NCI-H2029 treated with DMSO at 0.1 percent for 48 hours (cell line): ENCODE data around the gene ZCCHC14.
A peak's percentile ranks its signal among the peaks of the same experiment; 100 is the strongest.
"Not testable (repeated sequence)": the region's sequence is repeated elsewhere in the genome, so short reads cannot be mapped to it uniquely, and the experiment has no call there.

Source experiments
- DNase-seq: peaks from one replicate; lab custom pipeline; 2025; lab: John Stamatoyannopoulos, UW

The ZCCHC14 gene

DNA sequence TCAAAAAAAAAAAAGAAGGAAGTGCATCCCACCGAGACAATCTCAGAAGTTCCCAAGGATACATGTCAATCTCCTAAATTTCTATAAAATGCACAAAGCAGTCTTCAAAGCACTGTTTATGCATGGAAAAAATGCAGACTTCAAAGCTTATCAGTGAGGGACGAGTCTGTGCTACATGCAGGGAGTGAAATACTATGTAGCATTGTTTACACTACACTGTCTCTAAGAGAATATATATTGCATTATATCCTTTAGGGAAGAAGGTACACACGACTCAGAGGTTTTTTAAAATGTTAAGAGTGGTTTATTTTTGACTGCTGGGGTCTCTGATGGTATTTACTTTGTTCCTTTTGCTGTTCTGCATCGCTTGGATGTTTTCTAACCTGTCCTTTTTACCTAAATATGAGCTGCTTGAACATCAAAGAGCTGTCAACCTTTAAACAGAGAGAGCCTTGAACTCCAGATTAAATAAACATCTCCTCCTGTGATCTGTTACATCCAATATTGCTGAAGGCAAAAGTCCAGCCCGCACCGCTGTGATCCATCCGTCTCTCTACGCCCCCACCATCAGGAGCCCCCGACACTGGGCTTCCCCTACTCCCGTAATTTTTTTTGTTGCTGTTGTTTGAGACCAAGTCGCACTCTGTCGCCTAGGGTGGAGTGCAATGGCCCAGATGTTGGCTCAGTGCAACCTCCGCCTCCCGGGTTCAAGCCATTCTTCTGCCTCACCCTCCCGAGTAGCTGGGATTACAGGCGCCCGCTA lies 110.6 kb downstream of the ZCCHC14 start:
- DNase-seq, result no peak

DNA sequence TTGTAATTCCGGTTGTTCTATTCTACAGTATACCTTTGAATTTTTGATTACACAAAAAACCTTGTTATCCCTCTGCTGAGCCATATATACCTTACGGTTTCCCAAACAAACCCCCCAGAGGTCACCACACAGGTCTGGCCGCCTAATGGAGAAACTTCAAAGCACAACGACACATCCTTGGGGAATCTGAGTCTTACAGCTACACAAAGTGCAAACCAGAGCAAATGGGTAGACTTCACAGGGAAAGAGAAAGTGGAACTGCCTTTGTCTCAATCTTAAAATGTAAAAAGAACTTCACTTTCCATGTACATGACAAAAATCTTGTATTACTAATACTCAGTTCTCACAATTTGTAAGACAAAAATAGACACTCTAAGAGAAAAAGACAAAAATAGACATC lies 111.9 kb downstream of the ZCCHC14 start:
- DNase-seq, result no peak

DNA sequence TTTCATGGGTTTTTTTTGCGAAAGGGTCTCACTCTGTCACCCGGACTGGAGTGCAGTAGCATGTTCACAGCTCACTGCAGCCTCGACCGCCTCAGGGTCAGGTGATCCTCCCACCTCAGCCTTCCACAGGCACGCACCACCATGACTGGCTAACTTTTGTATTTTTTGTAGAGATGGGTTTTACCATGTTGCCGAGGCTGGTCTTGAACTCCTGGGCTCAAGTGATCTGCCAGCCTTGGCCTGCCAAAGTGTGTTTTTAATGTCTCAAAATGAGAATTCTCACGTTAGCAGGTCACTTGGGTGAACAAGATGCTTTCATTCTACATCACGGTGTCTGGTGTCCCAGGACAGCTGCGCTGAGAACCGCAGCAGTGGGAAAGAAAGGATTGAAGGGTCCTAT lies 112.4 kb downstream of the ZCCHC14 start:
- DNase-seq, result no peak

DNA sequence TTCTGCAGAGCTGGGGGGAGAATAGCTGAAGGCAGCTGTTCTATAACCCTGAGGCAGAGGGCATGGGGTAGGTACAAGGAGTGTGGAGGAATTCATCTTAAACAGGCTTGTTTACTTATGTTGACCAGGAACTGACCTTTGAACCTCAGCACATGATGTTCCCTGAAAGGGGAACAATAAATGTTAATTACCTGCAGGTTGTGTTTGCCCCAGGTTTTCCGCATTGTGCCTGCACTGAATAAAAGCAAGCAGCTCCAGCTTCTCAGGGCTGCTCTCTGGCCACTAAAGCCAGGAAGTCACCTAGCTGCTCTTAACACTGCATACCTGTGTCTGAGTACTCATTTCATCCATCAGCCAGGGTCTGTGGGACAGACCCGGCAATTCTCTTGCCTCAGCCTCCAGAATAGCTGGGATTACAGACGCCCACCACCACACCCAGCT lies 113.5 kb downstream of the ZCCHC14 start:
- DNase-seq, result not testable (repeated sequence)

DNA sequence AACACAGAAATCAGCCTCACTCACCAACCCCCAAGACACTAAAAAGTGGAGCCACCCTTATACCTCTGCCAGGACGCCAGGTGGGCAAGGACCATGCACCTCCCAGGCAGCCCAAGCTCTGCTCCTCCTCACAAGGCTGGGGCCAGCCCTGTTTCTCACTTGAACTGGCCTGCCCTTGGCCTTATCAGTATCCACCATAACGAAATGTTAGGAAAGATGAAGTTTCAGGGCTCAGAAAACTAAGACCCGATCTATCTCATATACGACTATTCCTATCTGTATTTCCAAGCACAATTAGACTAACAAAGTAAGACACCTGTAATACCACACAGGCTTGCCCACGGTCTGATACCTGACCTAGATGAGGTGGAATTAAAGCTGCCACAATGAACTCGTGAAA lies 116.2 kb downstream of the ZCCHC14 start:
- DNase-seq, result no peak

DNA sequence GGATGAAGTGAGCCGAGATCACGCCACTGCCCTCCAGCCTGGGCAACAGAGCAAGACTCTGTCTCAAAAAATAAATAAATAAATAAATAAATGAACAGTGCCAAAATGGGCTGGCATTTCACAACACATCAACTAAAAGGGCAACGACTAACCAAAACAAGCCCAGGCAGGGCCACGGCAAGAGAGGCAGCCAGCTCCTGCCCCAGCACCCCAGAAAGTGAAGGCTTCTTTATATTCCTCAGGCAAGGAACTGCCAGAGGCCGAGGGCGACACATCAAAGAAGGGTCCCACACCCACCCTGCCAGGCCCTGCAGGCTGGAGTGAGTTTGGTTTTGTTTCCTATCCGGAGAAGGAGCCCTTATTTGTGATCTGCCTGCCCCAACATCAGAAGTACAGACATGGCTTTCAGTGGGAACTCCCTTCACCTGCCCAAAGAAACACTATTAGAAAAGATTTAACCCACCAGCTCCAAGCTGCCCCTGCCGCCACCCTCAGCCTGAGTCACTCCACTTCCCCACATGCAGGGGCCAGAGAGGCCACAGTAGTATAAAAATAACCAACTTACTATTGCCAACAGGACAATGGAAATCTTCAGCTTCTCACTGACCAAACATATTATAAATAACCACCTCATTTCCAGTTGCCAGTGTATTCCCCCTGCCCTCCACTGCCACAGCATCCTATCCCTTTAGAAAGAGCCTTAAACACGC lies 117.2 kb downstream of the ZCCHC14 start:
- DNase-seq, result no peak

DNA sequence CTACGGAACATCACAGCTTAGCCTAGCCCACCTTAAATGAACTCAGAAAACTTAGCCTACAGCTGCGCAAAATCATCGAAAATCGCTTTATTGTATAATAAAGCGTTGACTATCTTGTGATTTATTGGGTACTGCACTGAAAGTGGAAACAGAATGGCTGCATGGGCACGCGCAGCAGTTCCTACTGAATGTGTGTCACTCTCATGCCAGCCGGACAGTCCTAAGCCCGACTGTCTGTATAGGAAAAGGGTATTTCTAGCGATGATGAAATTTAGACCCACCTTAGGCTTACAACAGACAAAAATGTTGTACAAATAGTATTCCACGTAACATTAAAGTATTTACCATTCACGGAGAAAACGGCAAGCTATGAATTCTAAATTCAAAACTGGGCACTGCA lies 118.5 kb downstream of the ZCCHC14 start:
- DNase-seq, result no peak

DNA sequence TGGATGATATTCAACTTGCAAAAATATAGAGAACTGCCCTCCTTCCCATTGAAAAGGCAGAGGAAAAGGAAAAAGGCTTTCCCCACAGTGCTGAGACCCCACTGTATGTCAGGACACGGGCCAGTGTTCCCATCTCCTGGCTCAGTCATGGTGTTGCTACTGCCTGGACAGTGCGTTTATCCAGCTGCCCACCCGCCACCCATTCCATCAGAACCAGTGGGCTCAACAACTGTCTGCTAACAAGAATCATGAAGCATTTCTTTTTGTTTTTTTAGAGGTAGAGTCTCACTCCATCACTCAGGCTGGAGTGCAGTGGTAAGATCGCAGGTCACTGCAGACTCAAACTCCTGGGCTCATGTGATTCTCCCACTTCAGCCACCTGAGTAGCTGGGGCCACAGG lies 120.5 kb downstream of the ZCCHC14 start:
- no peak for DNase-seq

DNA sequence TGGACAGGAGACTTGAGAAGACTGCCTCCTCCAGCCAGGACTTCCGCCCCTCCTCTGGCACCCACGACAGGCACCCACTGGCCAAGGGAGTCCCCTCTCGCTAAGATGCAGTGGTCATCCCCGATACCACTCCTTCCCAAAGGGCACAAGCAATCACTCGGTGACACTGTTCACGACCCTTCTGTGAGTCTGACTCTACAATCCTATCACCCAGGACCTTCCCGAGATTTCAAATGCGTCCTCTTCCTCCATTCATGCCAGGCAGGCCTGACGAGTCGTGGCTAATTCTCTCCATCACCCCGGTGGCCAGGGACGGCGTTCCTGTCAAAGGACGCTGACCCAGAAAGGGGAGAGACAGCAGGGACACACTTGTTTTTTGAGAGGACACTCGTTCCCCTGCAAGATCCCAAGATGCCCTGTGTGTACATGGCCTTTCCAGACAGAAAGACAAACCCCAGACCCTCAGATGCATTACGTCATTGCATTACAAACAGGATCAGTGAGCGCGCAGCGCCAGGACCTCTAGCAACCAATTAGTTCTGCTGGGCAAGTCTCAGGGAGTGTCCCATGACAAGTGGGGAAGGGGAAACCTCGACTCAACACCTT lies 121.5 kb downstream of the ZCCHC14 start:
- no peak for DNase-seq

DNA sequence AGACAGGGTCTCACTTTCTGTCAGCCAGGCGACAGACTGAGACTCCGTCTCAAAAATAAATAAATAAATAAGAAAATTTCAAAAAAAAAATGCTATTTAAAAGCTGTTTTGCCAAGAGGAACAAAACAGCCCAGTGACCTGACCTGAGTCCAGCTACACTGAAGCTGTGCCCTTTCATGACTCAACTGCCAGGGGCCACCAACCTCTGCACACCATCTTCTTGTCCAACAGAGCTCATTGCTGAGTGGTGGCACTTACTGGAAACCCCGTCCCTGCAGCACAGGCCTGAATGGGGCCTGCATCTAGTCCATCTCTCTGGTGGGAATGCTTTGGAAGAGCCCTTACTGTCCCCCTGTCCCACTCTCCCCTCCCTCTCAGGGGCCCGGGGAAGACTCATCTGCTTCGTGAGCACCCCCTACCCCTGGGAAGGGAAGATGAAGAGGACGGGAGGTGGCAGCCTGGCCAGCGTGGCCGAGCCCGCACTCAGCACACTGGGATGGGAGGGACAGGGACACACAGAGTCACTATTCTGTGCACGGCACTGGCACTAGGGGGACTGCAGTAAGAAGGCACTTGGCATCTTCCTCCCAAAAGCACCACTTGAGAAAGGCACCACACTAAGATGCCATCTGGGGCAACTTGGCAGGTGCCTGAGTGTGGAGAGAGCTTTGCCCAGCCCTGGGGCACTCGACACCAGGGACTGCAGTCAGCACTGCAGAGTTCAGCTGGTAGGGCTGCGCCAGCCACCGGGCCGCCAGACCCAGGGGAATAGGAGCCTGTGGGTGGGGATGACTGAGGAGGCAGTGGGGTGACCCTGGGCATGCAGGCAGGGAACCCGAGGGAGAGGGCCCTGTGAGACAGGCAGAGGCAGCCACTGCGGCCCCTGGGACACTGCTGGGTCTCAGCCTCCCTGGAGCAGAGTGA lies 122.8 kb downstream of the ZCCHC14 start:
- no peak for DNase-seq

DNA sequence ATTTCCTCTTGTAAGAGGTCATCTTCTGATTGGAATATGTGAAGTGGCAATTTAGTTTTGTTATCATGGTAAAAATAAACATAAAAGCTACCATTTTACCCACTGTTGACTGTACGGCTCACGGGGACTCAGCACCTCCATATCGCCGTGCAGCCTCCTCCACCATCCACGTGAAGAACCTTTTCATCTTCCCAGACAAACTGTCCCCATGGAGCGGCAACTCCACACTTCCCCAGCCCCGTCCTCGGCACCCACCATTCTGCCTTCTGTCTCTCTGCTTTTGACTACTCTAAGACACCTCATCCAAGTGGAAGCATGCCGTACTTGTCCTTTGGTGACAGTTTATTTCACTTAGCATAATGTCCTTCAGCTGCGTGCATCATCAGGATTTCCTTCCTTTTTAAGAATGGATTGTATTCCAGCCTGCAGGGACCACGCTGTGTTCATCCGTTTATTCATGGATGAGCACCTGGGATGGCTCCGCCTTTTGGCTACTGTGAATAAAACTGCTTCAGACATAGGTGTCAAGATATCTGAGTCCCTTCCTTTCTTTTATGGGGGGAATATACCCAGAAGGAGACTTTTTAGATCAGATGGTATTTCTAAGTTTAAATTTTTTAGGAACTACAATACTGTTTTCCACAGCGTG lies 123.6 kb downstream of the ZCCHC14 start:
- DNase-seq, result no peak

DNA sequence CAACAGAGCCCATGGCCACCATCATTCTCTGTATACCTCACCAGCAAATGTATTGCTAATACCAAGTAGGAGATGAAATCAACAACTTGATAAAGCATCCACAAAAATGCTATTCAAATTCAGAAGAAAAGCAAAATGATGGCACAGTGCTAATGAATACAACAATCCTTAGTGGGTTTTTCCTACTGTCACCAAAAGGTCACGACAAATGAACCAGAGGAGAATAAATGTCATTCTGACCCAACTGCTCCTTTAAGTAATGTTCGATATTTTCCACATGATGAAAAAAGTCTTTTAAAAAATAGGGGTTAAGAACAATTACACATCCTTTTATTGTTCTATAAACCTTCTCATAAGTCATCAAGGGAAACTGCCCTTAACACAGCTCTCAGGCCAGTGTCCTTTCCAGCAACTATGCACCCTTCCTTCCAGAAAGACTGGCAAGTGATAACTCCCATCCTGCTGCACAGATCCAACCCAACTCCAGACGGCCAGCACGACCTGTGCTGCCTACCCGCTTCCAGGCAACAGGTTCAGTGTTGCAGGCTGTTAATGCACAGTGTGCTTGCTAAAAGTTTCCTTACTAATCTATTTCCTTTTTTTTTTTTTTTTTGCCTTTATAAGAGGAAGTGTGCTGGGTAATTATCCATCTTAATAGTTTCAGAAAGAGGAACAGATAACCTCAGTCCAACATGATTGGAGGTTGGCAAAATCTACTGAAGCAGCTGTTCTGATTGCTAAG lies 124.6 kb downstream of the ZCCHC14 start:
- DNase-seq, result no peak

DNA sequence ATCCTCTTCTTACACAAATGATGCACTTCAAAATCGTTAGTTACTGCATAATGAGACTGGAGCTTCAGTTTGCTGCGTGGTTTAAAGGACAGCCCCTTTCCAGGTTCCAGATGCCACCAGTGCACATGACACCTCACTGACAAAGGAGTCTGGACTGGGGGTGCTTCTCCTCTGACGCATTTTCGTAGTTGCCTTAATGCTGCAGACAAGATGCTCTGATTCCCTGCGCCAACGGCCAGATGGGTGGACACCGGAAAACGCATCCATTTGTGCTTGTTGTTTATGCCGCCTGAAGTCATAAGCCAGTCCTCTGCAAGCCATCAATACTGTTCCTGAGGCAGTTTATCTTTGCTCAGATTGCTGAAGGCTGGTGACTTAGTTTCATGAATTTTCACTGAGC lies 125.3 kb downstream of the ZCCHC14 start:
- DNase-seq, result no peak

DNA sequence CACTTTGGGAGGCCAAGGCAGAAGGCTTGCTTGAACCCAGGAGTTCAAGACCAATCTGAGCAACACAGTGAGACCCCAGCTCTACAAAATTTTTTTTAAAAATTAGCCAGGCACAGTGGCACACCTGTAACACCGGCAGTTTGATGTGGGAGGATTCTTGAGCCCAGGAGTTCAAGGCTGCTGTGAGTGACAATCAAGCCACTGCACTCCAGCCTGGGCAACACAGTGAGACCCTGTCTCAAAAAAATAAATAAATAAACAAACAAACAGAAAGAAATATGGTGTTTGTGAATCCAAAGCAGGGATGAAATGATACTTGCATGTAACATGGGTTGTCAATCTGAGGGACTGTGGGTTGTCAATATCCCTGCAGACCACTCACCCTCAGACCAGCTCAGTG lies 125.9 kb downstream of the ZCCHC14 start:
- DNase-seq, result no peak

DNA sequence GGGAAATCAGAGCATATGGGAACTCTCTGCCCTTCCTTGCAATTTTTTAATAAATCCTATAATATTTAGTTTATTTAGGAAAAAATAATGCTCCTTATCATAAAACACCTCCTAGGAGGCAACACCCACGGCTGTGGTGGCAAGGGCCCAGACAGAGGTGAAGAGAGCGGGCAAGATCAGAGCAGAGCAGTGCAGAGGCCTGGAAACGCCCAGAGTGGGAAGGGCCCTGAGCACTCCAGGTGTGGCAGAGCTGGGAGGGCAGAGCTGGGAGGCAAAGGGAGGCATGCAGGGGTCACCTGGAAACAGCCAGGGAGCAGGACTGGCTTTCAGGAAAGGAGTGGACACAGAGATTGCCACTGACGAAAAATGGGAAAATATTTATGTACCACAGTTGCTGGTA lies 126.5 kb downstream of the ZCCHC14 start:
- no peak for DNase-seq

DNA sequence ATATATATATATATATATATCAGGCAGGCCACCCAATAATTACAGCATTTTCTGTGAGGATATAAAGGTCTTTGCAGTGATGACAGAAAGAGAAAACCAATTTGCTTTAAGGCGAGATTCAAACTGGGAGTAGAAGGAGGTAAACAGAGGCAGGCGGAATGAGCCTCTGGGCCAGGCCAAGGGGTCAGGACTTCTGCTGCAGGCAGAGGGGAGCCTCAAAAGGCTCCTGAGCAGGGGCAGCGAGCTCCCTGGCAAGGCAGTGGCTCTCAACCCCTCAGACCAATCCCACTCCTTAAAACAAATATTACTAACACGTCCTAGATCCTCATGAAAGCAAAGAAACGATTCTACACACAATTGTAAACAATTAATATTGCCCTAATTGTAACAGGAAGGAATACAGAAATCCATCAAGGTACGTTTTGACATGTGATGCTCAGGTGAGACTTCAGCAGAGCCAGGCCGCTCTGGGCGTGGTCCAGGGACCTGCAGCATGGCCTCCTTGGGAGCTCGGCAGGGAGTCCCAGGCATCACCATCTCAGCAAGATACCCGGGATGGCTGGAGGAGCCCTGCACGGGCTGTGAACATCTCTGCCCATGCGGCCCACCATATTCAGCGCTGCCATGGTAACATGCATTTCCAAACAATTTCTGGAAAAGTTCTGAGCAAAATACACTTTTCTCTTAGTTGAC lies 127.7 kb downstream of the ZCCHC14 start:
- no peak for DNase-seq

DNA sequence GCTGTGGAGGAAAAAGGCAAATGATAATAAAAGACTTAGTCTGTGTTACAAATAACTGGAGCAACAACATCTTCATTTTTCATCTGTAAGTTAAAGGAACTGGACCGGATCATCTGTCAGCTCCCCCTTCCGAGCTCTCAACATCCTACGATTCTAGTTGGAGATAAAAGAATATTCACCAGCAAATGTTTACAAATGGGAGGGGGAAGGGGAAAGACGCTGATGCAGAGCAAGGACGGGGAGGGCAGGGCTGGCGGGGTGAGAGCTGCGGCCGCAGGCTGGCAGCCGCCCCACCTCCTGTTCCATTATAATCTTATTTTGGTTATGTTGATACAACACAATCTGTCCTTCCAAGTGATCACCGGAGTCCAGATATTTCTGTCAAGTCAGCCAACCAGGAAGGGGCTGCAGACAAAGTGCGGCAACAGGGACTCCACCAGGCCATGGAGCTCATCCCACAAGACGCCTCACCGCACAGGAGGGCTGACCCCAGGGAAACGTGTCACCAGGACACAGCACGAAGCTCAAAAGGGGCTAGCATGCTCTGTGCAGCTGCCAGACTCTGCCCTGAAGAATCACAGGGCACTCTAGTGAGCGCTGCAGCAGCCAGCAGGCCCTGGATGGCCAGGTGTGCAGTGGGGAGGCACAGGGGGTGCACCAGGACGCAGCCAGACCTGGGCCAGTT lies 128.9 kb downstream of the ZCCHC14 start:
- peak; percentile 6 for DNase-seq

DNA sequence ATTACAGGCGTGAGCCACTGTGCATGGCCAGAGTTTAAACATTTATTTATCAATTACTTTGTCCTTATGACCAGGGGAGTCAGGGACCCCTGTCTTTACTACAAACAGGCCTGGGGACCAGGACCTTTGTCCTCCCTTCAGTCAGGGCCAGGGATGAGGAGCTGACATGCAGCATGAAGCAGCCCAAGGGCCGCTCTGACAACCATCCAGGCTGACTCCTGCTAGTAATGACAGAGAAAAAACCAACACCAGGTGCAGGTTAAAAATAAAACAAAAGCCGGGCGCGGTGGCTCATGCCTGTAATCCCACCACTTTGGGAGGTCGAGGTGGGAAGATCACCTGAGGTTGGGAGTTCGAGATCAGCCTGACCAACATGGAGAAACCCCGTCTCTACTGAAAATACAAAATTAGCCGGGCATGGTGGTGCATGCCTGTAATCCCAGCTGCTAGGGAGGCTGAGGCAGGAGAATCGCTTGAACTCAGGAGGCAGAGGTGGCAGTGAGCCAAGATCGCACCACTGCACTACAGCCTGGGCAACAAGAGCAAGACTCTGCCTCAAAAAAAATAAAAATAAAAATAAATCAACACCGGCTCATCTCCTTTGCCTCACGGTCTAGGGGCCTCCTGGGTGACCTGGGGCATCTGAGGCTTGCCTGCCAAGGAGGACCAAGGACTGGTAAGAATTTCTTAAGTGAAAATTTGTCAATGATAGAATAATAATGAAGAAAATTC lies 129.8 kb downstream of the ZCCHC14 start:
- not testable (repeated sequence) for DNase-seq
